Fibroblast of pulmonary artery (primary cell): ENCODE data around the gene TNNC2.
"Not testable (repeated sequence)": the region's sequence is repeated elsewhere in the genome, so short reads cannot be mapped to it uniquely, and the experiment has no call there.

Source experiments
- DNase-seq: peaks from one replicate; pipeline ENCODE4 v3.0.0-alpha.2; 2010; ENCODE audit warnings: low read depth
- H3K4me3 ChIP-seq: replicated peaks from 2 replicates; pipeline ENCODE4 v1.5.1; 2011; ENCODE audit warnings: low read depth, mild to moderate bottlenecking, control low read depth, low read length, moderate library complexity
- CTCF ChIP-seq: IDR thresholded peaks from 2 replicates; pipeline ENCODE4 v1.5.1; 2011; ENCODE audit warnings: mild to moderate bottlenecking, control low read depth, low read length, inconsistent platforms; ENCODE audit errors: missing control alignments

Gene TNNC2

GRCh38 chr20:45833030-45833882, 6.1 kb upstream of the TNNC2 start, which contains the start of gene SNX21:
Gene SNX21, plus strand, starts transcription at chr20:45833799. Its CDS starts 121 bp downstream, at chr20:45833920.
- no peak for TF ChIP-seq CTCF
- peak; percentile 97 for DNase-seq

GRCh38 chr20:45832619-45833018, 5.5 kb upstream of the TNNC2 start:
- no peak overlapping the region for H3K4me3 ChIP-seq
- DNase-seq: no peak

More at GRCh38 chr20:45833030-45833882, 6.1 kb upstream of the TNNC2 start, which contains the start of gene SNX21:
- H3K4me3 ChIP-seq: peak within 1 kb of the TSS; percentile 70

GRCh38 chr20:45829673-45830106, 2.6 kb upstream of the TNNC2 start:
- peak; percentile 26 for DNase-seq
- not testable (repeated sequence) for H3K4me3 ChIP-seq

More at GRCh38 chr20:45832619-45833018, 5.5 kb upstream of the TNNC2 start:
- TF ChIP-seq CTCF: no peak

GRCh38 chr20:45828589-45828988, 1.5 kb upstream of the TNNC2 start:
- DNase-seq: peak; percentile 17
- TF ChIP-seq CTCF: no peak
- H3K4me3 ChIP-seq: no peak overlapping the region

GRCh38 chr20:45827712-45828111, 600 bp upstream of the TNNC2 start:
- DNase-seq: no peak
- no peak for TF ChIP-seq CTCF
- no peak overlapping the region for H3K4me3 ChIP-seq

- no peak for TF ChIP-seq CTCF
- no peak overlapping the region for H3K4me3 ChIP-seq
- peak; percentile 26 for DNase-seq
Measured at GRCh38 chr20:45826381-45827019, 612 bp downstream of the TNNC2 start.

- DNase-seq: peak; percentile 56
- TF ChIP-seq CTCF: peak; percentile 44
- H3K4me3 ChIP-seq: no peak overlapping the region
Measured at GRCh38 chr20:45823949-45824835, 2.9 kb downstream of the TNNC2 start.
